ENCODE results near the gene RPL13. TPM values are rescaled to one million over a fixed set of nuclear protein-coding genes. Genes with fewer than 3 reads are reported as not detected.
"Not testable (repeated sequence)": the region's sequence is repeated elsewhere in the genome, so short reads cannot be mapped to it uniquely, and the experiment has no call there.

Gene RPL13
- total and polyA plus RNA-seq, 3 donors from 2014 or later: 1,947 to 3,862 (median 1,952) TPM

GRCh38 chr16:89586853-89587252, 26.4 kb downstream of the RPL13 start:
- H3K9me3 ChIP-seq: no peaks in the 10 kb centered on the region
- H3K4me1 ChIP-seq: no peaks in the 10 kb centered on the region
- no peaks in the 10 kb centered on the region for H3K27me3 ChIP-seq
- no peak overlapping the region for H3K27ac ChIP-seq
- no peak overlapping the region for H3K4me3 ChIP-seq
- TF ChIP-seq POLR2A (IDR thresholded peaks at IDR 0.05) (no peak), CTCF (IDR thresholded peaks at IDR 0.05) (no peak)
- intact Hi-C loops (cut with DNase I; ENCODE audit: low total_unique reads): no loop called here
- peak; percentile 43 for DNase-seq
- no peaks in the 10 kb centered on the region for H3K36me3 ChIP-seq (ENCODE audit: low read depth, missing control alignments)
- 63 to 68% methylated on average over 12 to 19 of the region's 25 CpGs for WGBS, 2 donors

GRCh38 chr16:89587676-89588075, 27.2 kb downstream of the RPL13 start:
- intact Hi-C loops (cut with DNase I; ENCODE audit: low total_unique reads); H3K27me3 ChIP-seq; H3K36me3 ChIP-seq (ENCODE audit: low read depth, missing control alignments); H3K4me1 ChIP-seq; H3K9me3 ChIP-seq; DNase-seq; H3K27ac ChIP-seq; H3K4me3 ChIP-seq: not testable (repeated sequence)
- WGBS, 2 donors: 84 to 86% methylated on average over 5 to 10 of the region's 36 CpGs

GRCh38 chr16:89588413-89589109, 28.1 kb downstream of the RPL13 start:
- no peak for TF ChIP-seq POLR2A (IDR thresholded peaks at IDR 0.05)
- no peak for TF ChIP-seq CTCF (IDR thresholded peaks at IDR 0.05)
- Histone ChIP-seq H3K9me3 (no peaks in the 10 kb centered on the region), H3K27ac (no peak overlapping the region), H3K27me3 (no peaks in the 10 kb centered on the region), H3K36me3 (ENCODE audit: low read depth, missing control alignments) (no peaks in the 10 kb centered on the region), H3K4me1 (no peaks in the 10 kb centered on the region), H3K4me3 (no peak overlapping the region)
- intact Hi-C loops (cut with DNase I; ENCODE audit: low total_unique reads): no loop called here
- DNase-seq: no peak
- 95 to 98% methylated on average over 11 to 26 of the region's 26 CpGs for WGBS, 2 donors

- intact Hi-C loops (cut with DNase I; ENCODE audit: low total_unique reads): no loop called here
- Histone ChIP-seq H3K4me1 (no peaks in the 10 kb centered on the region), H3K36me3 (ENCODE audit: low read depth, missing control alignments) (no peaks in the 10 kb centered on the region), H3K4me3 (no peak overlapping the region), H3K27ac (no peak overlapping the region), H3K9me3 (no peaks in the 10 kb centered on the region), H3K27me3 (no peaks in the 10 kb centered on the region)
- TF ChIP-seq CTCF (IDR thresholded peaks at IDR 0.05) (no peak), POLR2A (IDR thresholded peaks at IDR 0.05) (no peak)
- no peak for DNase-seq
- 93 to 99% methylated on average over 8 to 21 of the region's 21 CpGs for WGBS, 2 donors
These were observed 28.9 kb downstream of the RPL13 start for GRCh38 chr16:89589241-89589926.

GRCh38 chr16:89593841-89594240, 33.4 kb downstream of the RPL13 start:
- no peak for DNase-seq
- no peak overlapping the region for H3K27ac ChIP-seq
- no peaks in the 10 kb centered on the region for H3K9me3 ChIP-seq
- no peaks in the 10 kb centered on the region for H3K36me3 ChIP-seq (ENCODE audit: low read depth, missing control alignments)
- H3K4me3 ChIP-seq: no peak overlapping the region
- H3K4me1 ChIP-seq: no peaks in the 10 kb centered on the region
- WGBS, 2 donors: 85 to 88% methylated on average over 14 to 15 of the region's 15 CpGs
- intact Hi-C loops (cut with DNase I; ENCODE audit: low total_unique reads): no loop called here
- TF ChIP-seq CTCF (IDR thresholded peaks at IDR 0.05) (no peak), POLR2A (IDR thresholded peaks at IDR 0.05) (no peak)
- H3K27me3 ChIP-seq: no peaks in the 10 kb centered on the region
